Measurements from ENCODE around the gene MCM3.

DNA sequence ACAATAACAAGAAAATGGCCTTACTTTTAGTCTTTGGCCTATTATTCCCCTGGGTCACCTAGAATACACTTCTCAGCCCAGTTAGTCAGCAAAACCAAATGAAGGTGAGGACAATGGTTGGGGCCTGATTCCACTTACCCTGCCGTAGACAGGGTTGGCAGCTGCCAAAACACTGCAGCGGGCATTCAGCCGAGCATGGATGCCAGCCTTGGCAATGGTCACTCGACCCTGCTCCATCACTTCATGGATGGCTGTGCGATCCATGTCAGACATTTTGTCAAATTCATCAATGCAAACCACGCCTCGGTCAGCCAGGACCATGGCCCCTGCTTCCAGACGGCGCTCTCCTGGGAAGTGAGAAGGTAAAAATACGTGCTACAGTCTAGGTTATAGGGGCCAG, 8.4 kb downstream of the MCM3 start:
- TF ChIP-seq, protein P1, sequence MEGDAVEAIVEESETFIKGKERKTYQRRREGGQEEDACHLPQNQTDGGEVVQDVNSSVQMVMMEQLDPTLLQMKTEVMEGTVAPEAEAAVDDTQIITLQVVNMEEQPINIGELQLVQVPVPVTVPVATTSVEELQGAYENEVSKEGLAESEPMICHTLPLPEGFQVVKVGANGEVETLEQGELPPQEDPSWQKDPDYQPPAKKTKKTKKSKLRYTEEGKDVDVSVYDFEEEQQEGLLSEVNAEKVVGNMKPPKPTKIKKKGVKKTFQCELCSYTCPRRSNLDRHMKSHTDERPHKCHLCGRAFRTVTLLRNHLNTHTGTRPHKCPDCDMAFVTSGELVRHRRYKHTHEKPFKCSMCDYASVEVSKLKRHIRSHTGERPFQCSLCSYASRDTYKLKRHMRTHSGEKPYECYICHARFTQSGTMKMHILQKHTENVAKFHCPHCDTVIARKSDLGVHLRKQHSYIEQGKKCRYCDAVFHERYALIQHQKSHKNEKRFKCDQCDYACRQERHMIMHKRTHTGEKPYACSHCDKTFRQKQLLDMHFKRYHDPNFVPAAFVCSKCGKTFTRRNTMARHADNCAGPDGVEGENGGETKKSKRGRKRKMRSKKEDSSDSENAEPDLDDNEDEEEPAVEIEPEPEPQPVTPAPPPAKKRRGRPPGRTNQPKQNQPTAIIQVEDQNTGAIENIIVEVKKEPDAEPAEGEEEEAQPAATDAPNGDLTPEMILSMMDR (conservative IDR thresholded peaks at IDR 0.05; ENCODE audit: low read length): no peak
- TF ChIP-seq EZH2phosphoT487 (IDR thresholded peaks at IDR 0.05; ENCODE audit: borderline replicate concordance): no peak

Measured in Loucy (cell line).